Keratinocyte (primary cell): ENCODE results near the gene ZIC4. TPM values are rescaled to one million over a fixed set of nuclear protein-coding genes. Genes with fewer than 3 reads are reported as not detected.

Source experiments
- DNase-seq: peaks from one replicate; pipeline ENCODE4 v3.0.0-alpha.2; 2011; ENCODE audit warnings: low read depth, missing footprints, low spot score
- FAIRE-seq: peaks from 2 replicates; lab custom pipeline; 2011; peaks lifted over from hg19 to GRCh38; lab: Jason Lieb, UNC
- H2AFZ ChIP-seq: 2 replicates; pipeline ENCODE4 v1.6.0; 2012; ENCODE audit warnings: low read length, control low read depth, inconsistent platforms; ENCODE audit not compliant: control insufficient read depth
- H3K27ac ChIP-seq: 2 replicates; pipeline ENCODE4 v1.5.1; 2011; ENCODE audit warnings: low read length; ENCODE audit not compliant: control insufficient read depth, insufficient read depth
- H3K27me3 ChIP-seq: 3 replicates; pipeline ENCODE4 v1.6.0; 2011; ENCODE audit warnings: low read length; ENCODE audit not compliant: control insufficient read depth, insufficient read depth; ENCODE audit errors: extremely low read depth
- H3K36me3 ChIP-seq, 2 experiments: 2 replicates in 1 of 2; 3 replicates in 1 of 2; pipeline ENCODE4 v1.5.1; 2011; ENCODE audit warnings: low read length in 2 of 2, mild to moderate bottlenecking in 1 of 2; ENCODE audit not compliant: control insufficient read depth in 2 of 2, insufficient read depth in 2 of 2; ENCODE audit errors: extremely low read depth in 1 of 2
- H3K4me1 ChIP-seq: 3 replicates; pipeline ENCODE4 v1.5.1; 2011; ENCODE audit warnings: low read length; ENCODE audit not compliant: control insufficient read depth, insufficient read depth; ENCODE audit errors: extremely low read depth
- H3K4me2 ChIP-seq: 3 replicates; pipeline ENCODE4 v1.6.0; 2011; ENCODE audit warnings: low read depth, low read length; ENCODE audit not compliant: control insufficient read depth, insufficient read depth; ENCODE audit errors: extremely low read depth
- H3K4me3 ChIP-seq, 3 experiments: fragments of 200-600 bp in 1 of 3; sonication (generic) in 1 of 3; 2 replicates in 2 of 3; 3 replicates in 1 of 3; pipeline ENCODE4 v1.5.1; 2011 to 2016; ENCODE audit warnings: low read length in 3 of 3, mild to moderate bottlenecking in 3 of 3, control low read depth in 2 of 3, inconsistent platforms in 1 of 3, low read depth in 1 of 3, mixed read lengths in 1 of 3, mixed run types in 1 of 3, moderate library complexity in 1 of 3; ENCODE audit not compliant: control insufficient read depth in 2 of 3, insufficient read depth in 2 of 3; ENCODE audit errors: extremely low read depth in 1 of 3
- H3K79me2 ChIP-seq: 2 replicates; pipeline ENCODE4 v1.6.0; 2012; ENCODE audit warnings: low read length; ENCODE audit not compliant: control insufficient read depth, insufficient read depth
- H3K9ac ChIP-seq: 3 replicates; pipeline ENCODE4 v1.6.0; 2011; ENCODE audit warnings: low read length; ENCODE audit not compliant: control insufficient read depth, insufficient read depth; ENCODE audit errors: extremely low read depth
- H3K9me1 ChIP-seq: 3 replicates; pipeline ENCODE4 v1.6.0; 2011; ENCODE audit warnings: low read length; ENCODE audit not compliant: control insufficient read depth, insufficient read depth; ENCODE audit errors: extremely low read depth
- H3K9me3 ChIP-seq: 2 replicates; pipeline ENCODE4 v1.5.1; 2012; ENCODE audit warnings: low read depth, low read length; ENCODE audit not compliant: control insufficient read depth
- H4K20me1 ChIP-seq: 3 replicates; pipeline ENCODE4 v1.6.0; 2011; ENCODE audit warnings: low read length; ENCODE audit not compliant: control insufficient read depth, insufficient read depth; ENCODE audit errors: extremely low read depth
- EZH2 ChIP-seq: IDR thresholded peaks from one replicate; pipeline ENCODE4 v1.6.1; 2012; ENCODE audit warnings: inconsistent platforms, mild to moderate bottlenecking, low read length, moderate library complexity
- dilution Hi-C: fragments of 300-500 bp; cut with MboI; formaldehyde crosslinking; loops from one replicate; pipeline ENCODE4 v1.7.0; 2020; ENCODE audit warnings: low sequenced_read_pairs; ENCODE audit not compliant: extremely low pct_ligation_motif_present
- polyA plus RNA-seq, 5 experiments: library from polyadenylated mRNA; depleted of rRNA in 3 of 5; stranded (reverse) in 3 of 5; stranded (forward) in 1 of 5; unstranded in 1 of 5; fragments of >200 nt; gene quantifications; 1 replicate in 1 of 5; 2 replicates in 3 of 5; 3 replicates in 1 of 5; pipeline versions ENCODE4 v1.2.1 to v1.2.3, GENCODE V29; 2011 to 2012; ENCODE audit warnings: missing spikeins in 2 of 5, low read depth in 1 of 5, low replicate concordance in 1 of 5
- TF ChIP-seq, protein P1 (sequence below), 3 experiments: IDR thresholded peaks in 1 of 3; conservative IDR thresholded peaks in 1 of 3; optimal IDR thresholded peaks in 1 of 3; 2 replicates in 2 of 3; 3 replicates in 1 of 3; pipeline versions ENCODE3 to v1.5.1; 2011; ENCODE audit warnings: low read length in 3 of 3, mild to moderate bottlenecking in 3 of 3, moderate library complexity in 2 of 3, control low read depth in 1 of 3, inconsistent platforms in 1 of 3; ENCODE audit not compliant: insufficient read depth in 2 of 3; ENCODE audit errors: extremely low read depth in 1 of 3

The ZIC4 gene
- polyA plus RNA-seq, 1 donor (not counting 4 experiments of a cell fraction or from before 2014, with no cell fraction given), result not detected

DNA sequence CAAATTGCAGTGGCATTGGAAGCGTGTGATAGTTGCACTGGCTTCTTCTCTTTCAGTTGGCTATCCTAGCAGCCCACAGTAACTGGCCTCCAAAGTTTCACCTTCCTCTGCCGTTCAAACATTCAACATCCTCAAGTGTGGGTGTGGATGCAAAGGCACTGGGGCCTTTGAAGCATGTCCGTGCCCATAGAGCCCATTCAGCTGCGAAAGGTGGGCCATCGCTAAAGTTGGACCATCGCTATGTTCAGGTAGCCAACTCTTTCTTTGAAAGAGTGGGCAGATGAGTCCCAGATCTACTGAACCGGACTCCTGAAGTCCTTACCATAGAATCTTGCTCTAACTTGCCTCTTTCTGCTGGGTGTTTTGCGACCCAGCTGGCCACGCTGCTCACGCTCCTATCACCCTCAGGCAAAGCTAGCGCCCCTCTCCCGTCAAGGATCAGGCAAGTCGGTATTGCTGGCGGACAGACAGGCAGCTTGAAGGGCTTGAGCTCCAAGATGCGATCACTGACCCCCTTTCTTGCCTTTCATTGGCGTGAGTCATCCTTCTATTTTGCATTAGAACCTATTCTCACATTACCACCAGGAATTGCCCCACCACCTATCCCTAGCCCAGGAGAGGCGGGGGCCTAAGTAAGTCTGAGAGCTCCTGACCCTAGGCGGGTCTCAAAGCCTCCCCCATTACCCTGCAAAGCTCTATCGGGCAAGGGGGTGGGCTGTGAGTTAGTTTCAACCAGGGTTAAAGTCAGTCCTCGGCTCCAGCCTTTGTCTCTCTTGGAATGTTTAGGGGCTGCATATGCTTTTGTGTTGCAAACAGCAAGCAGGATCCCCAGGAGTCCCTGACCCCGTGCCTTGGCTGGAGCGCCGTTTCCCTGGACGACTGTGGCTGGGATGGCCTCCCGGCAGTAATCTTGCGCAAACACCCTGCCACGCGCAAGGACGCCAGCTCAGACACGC lies 28.7 kb downstream of the ZIC4 start:
- Histone ChIP-seq H3K27ac (no peak overlapping the region), H3K9ac (no peak overlapping the region), H4K20me1 (no peaks in the 10 kb centered on the region), H3K36me3 (no peaks in the 10 kb centered on the region), H3K9me3 (no peaks in the 10 kb centered on the region), H3K27me3 (peaks cover 60% of the 10 kb centered on the region), H3K4me3 (no peak overlapping the region), H3K9me1 (no peaks in the 10 kb centered on the region), H3K79me2 (no peaks in the 10 kb centered on the region), H2AFZ (no peak overlapping the region), H3K4me2 (no peak overlapping the region), H3K4me1 (no peaks in the 10 kb centered on the region)
- FAIRE-seq (no peak), DNase-seq (no peak)
- dilution Hi-C loops, result no loop called here
- TF ChIP-seq, protein P1, sequence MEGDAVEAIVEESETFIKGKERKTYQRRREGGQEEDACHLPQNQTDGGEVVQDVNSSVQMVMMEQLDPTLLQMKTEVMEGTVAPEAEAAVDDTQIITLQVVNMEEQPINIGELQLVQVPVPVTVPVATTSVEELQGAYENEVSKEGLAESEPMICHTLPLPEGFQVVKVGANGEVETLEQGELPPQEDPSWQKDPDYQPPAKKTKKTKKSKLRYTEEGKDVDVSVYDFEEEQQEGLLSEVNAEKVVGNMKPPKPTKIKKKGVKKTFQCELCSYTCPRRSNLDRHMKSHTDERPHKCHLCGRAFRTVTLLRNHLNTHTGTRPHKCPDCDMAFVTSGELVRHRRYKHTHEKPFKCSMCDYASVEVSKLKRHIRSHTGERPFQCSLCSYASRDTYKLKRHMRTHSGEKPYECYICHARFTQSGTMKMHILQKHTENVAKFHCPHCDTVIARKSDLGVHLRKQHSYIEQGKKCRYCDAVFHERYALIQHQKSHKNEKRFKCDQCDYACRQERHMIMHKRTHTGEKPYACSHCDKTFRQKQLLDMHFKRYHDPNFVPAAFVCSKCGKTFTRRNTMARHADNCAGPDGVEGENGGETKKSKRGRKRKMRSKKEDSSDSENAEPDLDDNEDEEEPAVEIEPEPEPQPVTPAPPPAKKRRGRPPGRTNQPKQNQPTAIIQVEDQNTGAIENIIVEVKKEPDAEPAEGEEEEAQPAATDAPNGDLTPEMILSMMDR (optimal IDR thresholded peaks at IDR 0.05 in 1 of 3, IDR thresholded peaks at IDR 0.05 in 1 of 3, conservative IDR thresholded peaks at IDR 0.05 in 1 of 3; ENCODE audit: extremely low read depth in 1 of 3, insufficient read depth in 2 of 3, low read length in 3 of 3), result no peak
- TF ChIP-seq EZH2, result peak; percentile 52

DNA sequence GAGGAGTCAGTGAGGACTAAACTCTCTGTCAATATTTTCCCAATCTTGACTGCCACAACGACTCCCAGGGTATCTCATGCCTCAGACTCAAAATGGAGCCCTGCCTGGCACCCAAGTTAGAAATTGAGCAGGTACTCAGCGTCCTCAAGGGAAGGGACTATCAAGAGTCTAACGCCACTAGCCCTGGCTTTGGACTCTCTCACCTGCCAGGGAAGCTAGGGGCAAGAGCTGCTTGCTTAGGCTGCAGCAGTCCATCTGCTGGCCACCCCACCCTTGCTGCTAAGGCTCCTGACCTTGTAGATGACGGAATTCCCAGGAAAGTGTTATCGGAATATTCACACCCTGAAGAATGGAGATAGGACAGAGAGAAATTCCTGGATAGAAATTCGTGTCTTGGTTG lies 33.0 kb downstream of the ZIC4 start:
- Histone ChIP-seq H3K4me2 (no peak overlapping the region), H2AFZ (no peak overlapping the region), H3K4me1 (no peaks in the 10 kb centered on the region), H3K9me3 (no peaks in the 10 kb centered on the region), H3K36me3 (no peaks in the 10 kb centered on the region), H3K27me3 (peaks cover 75% of the 10 kb centered on the region), H3K9ac (no peak overlapping the region), H3K27ac (no peak overlapping the region), H3K4me3 (no peak overlapping the region), H3K9me1 (no peaks in the 10 kb centered on the region), H3K79me2 (no peaks in the 10 kb centered on the region), H4K20me1 (no peaks in the 10 kb centered on the region)
- FAIRE-seq, result no peak
- dilution Hi-C loops, result no loop called here
- DNase-seq, result no peak
- TF ChIP-seq, protein P1 (optimal IDR thresholded peaks at IDR 0.05 in 1 of 3, IDR thresholded peaks at IDR 0.05 in 1 of 3, conservative IDR thresholded peaks at IDR 0.05 in 1 of 3; ENCODE audit: extremely low read depth in 1 of 3, insufficient read depth in 2 of 3, low read length in 3 of 3), result no peak
- TF ChIP-seq EZH2, result no peak
